HG03095 (cell line): ENCODE results near the gene ZBTB42.

Experiments used
- ATAC-seq: cut with Tn5 transposase; IDR thresholded peaks from one replicate; pipeline ENCODE4 v1.9.1; 2021; ENCODE audit warnings: moderate library complexity; ENCODE audit not compliant: unreplicated experiment

Gene ZBTB42

GRCh38 chr14:104782086-104782807 is 18.7 kb upstream of the ZBTB42 start:
- no peak for ATAC-seq

DNA sequence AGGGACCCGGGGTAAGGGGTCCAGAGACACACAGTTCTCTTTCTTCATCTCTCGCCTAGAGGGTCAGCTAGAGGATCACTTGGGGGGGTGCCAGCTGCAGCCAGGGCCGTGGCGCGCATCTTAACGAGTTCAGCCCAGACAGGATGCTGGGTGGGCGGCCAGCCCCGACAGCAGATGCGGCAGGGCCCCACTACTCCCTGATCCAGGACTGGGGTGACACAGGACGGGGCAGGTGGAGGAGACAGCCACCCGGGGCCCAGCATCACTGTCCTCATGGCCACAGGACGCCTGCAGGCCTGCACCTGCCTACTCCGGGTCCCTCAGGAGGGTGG is 18.1 kb upstream of the ZBTB42 start:
- ATAC-seq, result no peak

- no peak for ATAC-seq
Observed at GRCh38 chr14:104783484-104784217, 17.2 kb upstream of the ZBTB42 start.

GRCh38 chr14:104784218-104784568 is 16.7 kb upstream of the ZBTB42 start:
- ATAC-seq, result no peak

GRCh38 chr14:104784846-104785707 is 15.8 kb upstream of the ZBTB42 start:
- no peak for ATAC-seq

- no peak for ATAC-seq
Observed at GRCh38 chr14:104785708-104786080, 15.2 kb upstream of the ZBTB42 start.

- ATAC-seq, result no peak
Observed at GRCh38 chr14:104786091-104786586, 14.8 kb upstream of the ZBTB42 start.

DNA sequence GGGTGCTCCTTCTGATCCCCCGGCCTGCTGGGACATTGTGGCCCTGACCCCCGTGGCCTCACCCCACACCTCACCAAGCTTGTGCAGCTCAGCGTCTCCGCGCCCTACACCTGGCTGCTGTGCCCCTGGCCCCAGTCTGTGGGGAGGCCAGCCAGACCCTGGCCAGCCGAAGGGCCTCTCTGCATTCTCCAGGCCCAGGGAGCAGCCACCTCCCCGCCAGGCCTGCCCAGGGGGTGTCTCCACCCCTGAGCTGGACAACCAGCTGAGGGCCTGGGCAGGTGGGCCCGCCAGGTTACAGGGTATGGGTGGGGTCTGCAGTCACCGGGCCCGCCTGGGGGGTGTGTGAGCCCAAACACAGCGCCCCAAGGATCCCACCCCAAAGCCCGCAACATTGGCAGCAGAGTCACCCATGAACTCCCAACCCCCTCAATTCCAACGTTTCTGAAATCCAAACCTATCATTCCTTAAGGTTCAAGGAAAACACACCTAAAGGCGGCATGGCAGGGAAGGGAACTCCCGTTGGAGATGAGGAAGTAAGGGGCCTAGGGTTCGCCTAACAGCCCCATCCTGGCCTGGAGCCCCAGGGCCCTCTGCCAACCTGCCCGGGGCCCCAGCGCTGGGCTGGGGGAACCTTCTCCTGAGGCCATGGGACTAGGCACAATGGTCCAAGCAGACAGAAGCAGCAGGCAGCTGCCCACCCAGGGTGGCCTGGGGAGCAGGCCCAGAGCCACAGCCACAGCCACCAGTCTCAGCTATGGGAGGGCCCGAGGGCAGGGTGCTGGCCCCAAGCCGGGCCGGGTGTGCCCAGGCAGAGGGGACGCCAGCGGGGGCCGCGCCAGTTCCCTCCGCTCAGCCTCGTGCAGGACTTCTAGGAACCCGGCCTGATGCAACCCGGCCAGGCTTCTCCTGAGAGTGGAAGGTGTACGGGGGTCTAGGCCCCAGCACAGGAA is 13.9 kb upstream of the ZBTB42 start:
- no peak for ATAC-seq

GRCh38 chr14:104787736-104788135 is 13.2 kb upstream of the ZBTB42 start:
- no peak for ATAC-seq

DNA sequence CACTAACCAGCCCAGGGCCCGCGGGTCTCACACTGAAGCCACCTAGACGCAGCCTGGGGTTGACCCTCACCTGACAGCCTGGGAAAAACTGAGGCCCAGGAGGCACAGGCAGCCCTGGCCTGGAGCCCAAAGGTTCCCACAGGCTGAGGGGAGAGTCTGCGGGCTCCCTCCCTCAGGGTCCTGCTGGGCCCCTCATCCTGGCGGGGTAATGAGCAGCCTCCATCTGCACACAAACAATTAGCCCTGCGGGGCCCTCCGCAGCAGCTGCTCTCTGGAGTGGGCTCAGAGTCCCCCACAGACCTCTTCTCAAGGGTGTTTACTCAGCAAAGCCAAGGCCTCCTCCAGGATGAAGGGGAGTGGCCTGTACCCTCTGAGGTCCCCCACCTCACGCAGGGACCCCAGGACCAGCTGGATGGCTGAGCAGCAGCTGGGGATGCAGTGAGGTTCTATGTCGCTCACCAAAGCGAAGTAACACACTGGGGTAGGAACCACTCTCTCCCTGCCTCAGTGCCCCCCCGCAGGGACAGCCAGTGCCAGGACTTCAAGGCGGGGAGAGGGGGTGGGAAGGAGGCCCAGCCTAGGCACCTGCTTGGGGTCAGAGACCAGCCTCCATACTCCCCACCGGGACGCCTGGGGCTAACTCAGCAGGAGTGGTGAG is 12.6 kb upstream of the ZBTB42 start:
- no peak for ATAC-seq

DNA sequence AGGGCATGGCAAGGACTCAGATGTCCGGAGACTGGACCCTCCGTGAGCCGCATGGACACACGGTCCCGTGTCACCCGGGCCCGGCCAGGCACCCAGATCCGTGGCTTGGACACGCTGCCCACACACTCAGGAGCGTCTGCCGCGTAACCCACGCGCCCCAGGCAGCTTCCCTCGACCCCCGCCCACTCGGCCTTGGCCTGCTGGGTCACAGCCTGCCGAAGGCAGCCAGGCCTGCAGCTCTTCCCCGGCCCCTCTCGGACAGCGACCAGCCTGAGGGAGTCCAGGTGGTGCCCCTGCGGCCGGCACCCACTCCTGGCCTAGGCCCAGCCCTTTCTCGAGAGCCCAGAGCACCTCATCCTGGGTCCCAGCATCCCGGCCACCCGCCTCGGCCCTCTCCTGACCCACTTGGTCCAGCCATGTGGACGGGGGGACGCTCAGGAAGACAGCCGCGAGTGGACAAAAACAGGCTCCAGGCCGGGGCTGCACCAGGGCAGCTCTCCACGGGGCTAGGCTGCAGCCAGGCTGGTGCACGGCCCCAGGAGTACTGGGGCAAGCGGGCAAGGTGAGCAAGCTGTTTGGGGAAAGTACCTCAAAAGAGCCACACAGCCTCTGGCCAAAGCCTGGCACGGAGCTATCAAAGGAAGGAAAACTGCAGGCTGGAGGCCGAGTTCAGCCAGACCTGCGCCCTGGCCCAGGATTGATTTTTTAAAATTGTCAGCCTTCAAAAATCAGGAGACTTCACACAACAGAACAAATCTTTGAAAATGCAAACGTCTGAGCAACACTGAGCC is 11.8 kb upstream of the ZBTB42 start:
- ATAC-seq, result no peak

DNA sequence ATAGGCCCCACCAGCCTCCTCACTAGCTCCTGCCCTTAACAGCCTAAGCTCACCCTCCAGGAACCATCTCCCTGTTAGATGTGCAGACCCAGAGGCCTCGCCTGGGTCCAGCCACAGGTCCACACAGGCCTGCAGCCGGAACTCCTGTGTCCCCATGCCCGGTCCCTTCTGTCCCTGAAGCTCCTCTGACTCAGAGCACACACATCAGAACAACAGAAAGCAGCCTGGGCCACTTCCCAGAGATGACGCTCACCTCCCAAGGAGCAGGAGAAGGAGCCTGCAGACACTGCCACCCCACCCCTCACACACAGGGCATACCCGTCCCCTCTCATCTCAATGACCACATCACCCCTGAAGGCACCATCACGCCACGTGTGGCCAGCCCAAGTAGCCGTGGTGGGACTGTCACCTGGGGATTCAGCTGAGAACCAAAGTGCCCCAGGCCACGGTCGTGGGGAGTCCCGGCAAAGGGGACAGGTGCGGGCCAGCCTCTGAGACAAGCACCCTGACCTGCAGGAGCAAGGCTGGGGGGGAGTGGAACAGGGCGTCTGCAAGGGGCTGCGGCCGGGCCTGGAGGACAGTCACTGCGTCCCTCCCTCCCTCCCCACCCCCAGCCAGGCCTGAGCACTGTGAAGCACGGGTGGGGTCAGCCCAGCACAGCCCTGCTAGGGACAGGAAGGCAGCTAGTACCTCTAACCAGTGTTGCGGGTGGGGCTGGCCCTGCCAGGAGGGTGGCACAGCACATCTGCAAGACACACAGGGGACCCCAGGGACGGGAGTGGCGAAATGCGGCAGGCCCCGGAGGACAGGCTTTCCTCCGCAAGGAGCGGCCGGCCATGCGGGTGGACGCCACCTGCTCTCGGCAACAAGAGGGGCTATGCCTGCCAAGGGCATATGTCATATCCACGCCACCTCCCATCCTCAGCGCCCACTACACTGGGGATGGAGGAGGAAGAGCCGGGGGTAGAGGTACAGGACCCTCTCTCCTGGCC is 10.9 kb upstream of the ZBTB42 start:
- ATAC-seq, result no peak

- ATAC-seq, result no peak
Observed at GRCh38 chr14:104791425-104791824, 9.5 kb upstream of the ZBTB42 start.

- no peak for ATAC-seq
Observed at GRCh38 chr14:104792101-104792884, 8.6 kb upstream of the ZBTB42 start.

GRCh38 chr14:104792945-104793702 is 7.8 kb upstream of the ZBTB42 start:
- no peak for ATAC-seq

DNA sequence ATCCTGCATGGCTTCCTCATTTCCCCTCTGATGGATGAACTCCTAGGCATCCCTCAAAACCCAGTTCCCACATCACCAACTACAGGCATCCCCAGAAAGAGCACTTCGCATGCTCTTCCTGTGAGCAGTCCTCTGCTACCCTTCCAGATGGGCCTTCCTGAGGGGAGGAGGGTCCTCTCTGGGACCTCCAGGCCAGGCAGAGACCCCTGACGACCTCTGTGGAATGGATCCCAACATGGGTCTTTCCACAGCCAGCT is 7.3 kb upstream of the ZBTB42 start:
- no peak for ATAC-seq

GRCh38 chr14:104794099-104794498 is 6.8 kb upstream of the ZBTB42 start:
- ATAC-seq, result no peak
